ENCODE measurements around the gene ASB11.
"Not testable (repeated sequence)": the region's sequence is repeated elsewhere in the genome, so short reads cannot be mapped to it uniquely, and the experiment has no call there.

The ASB11 gene

GRCh38 chrX:15274946-15275345, 40.5 kb downstream of the ASB11 start:
- Histone ChIP-seq H3K79me2 (ENCODE audit: insufficient read depth, low read depth) (no peaks in the 10 kb centered on the region), H3K4me3 (IDR thresholded peaks at IDR 0.05; ENCODE audit: insufficient read depth, low read depth, low read length) (no peak overlapping the region), H2AFZ (ENCODE audit: low read depth) (no peak overlapping the region), H4K20me1 (ENCODE audit: insufficient read depth) (no peaks in the 10 kb centered on the region), H3K9ac (no peak overlapping the region), H3K4me2 (no peak overlapping the region), H3K27ac (no peak overlapping the region), H3K36me3 (ENCODE audit: insufficient read depth) (no peaks in the 10 kb centered on the region), H3K4me1 (ENCODE audit: low read depth, poor library complexity, severe bottlenecking) (peaks cover 10% of the 10 kb centered on the region), H3K27me3 (ENCODE audit: insufficient read depth, low read depth) (no peaks in the 10 kb centered on the region)
- TF ChIP-seq CTCF (conservative IDR thresholded peaks at IDR 0.05; ENCODE audit: low read depth, low read length): no peak

GRCh38 chrX:15273275-15273674, 42.2 kb downstream of the ASB11 start:
- H3K79me2 ChIP-seq (ENCODE audit: insufficient read depth, low read depth); H3K27me3 ChIP-seq (ENCODE audit: insufficient read depth, low read depth); H3K36me3 ChIP-seq (ENCODE audit: insufficient read depth); H3K4me2 ChIP-seq; H3K9ac ChIP-seq; H3K4me3 ChIP-seq (IDR thresholded peaks at IDR 0.05; ENCODE audit: insufficient read depth, low read depth, low read length); H4K20me1 ChIP-seq (ENCODE audit: insufficient read depth); H3K27ac ChIP-seq; H2AFZ ChIP-seq (ENCODE audit: low read depth): not testable (repeated sequence)
- peaks cover 19% of the 10 kb centered on the region for H3K4me1 ChIP-seq (ENCODE audit: low read depth, poor library complexity, severe bottlenecking)

GRCh38 chrX:15271757-15272156, 43.7 kb downstream of the ASB11 start:
- H3K4me3 ChIP-seq (IDR thresholded peaks at IDR 0.05; ENCODE audit: insufficient read depth, low read depth, low read length): no peak overlapping the region
- no peaks in the 10 kb centered on the region for H3K36me3 ChIP-seq (ENCODE audit: insufficient read depth)
- peaks cover 19% of the 10 kb centered on the region for H3K4me1 ChIP-seq (ENCODE audit: low read depth, poor library complexity, severe bottlenecking)
- H2AFZ ChIP-seq (ENCODE audit: low read depth): no peak overlapping the region
- no peaks in the 10 kb centered on the region for H4K20me1 ChIP-seq (ENCODE audit: insufficient read depth)
- no peak for TF ChIP-seq CTCF (conservative IDR thresholded peaks at IDR 0.05; ENCODE audit: low read depth, low read length)
- H3K27ac ChIP-seq: no peak overlapping the region
- no peaks in the 10 kb centered on the region for H3K79me2 ChIP-seq (ENCODE audit: insufficient read depth, low read depth)
- H3K9ac ChIP-seq: no peak overlapping the region
- H3K27me3 ChIP-seq (ENCODE audit: insufficient read depth, low read depth): no peaks in the 10 kb centered on the region
- H3K4me2 ChIP-seq: no peak overlapping the region

- H3K79me2 ChIP-seq (ENCODE audit: insufficient read depth, low read depth): no peaks in the 10 kb centered on the region
- H2AFZ ChIP-seq (ENCODE audit: low read depth): peak within 1 kb of the TSS; percentile 71
- H3K27me3 ChIP-seq (ENCODE audit: insufficient read depth, low read depth): no peaks in the 10 kb centered on the region
- no peaks in the 10 kb centered on the region for H3K36me3 ChIP-seq (ENCODE audit: insufficient read depth)
- H3K4me3 ChIP-seq (IDR thresholded peaks at IDR 0.05; ENCODE audit: insufficient read depth, low read depth, low read length): no peak within 1 kb of the TSS
- H3K4me2 ChIP-seq: peak within 1 kb of the TSS; percentile 89
- H4K20me1 ChIP-seq (ENCODE audit: insufficient read depth): no peaks in the 10 kb centered on the region
- TF ChIP-seq CTCF (conservative IDR thresholded peaks at IDR 0.05; ENCODE audit: low read depth, low read length): no peak
- peaks cover 19% of the 10 kb centered on the region for H3K4me1 ChIP-seq (ENCODE audit: low read depth, poor library complexity, severe bottlenecking)
- H3K9ac ChIP-seq: peak within 1 kb of the TSS; percentile 76
- H3K27ac ChIP-seq: peak within 1 kb of the TSS; percentile 95
Observed at GRCh38 chrX:15269618-15270521, 45.6 kb downstream of the ASB11 start, which contains the start of gene ASB9. Gene ASB9 (minus strand): TSS chrX:15270083. CDS start chrX:15269874, 209 bp downstream.

- Histone ChIP-seq H3K9ac (peak overlapping the region; percentile 76; the same call in 1 of the 2 replicates), H3K4me2 (peak overlapping the region; percentile 89), H3K36me3 (ENCODE audit: insufficient read depth) (no peaks in the 10 kb centered on the region), H3K27me3 (ENCODE audit: insufficient read depth, low read depth) (no peaks in the 10 kb centered on the region), H4K20me1 (ENCODE audit: insufficient read depth) (no peaks in the 10 kb centered on the region), H2AFZ (ENCODE audit: low read depth) (peak overlapping the region; percentile 71), H3K4me3 (IDR thresholded peaks at IDR 0.05; ENCODE audit: insufficient read depth, low read depth, low read length) (no peak overlapping the region), H3K27ac (peak overlapping the region; percentile 95), H3K4me1 (ENCODE audit: low read depth, poor library complexity, severe bottlenecking) (peaks cover 19% of the 10 kb centered on the region), H3K79me2 (ENCODE audit: insufficient read depth, low read depth) (no peaks in the 10 kb centered on the region)
- no peak for TF ChIP-seq CTCF (conservative IDR thresholded peaks at IDR 0.05; ENCODE audit: low read depth, low read length)
Observed at GRCh38 chrX:15269120-15269519, 46.3 kb downstream of the ASB11 start.
